Prostate gland (tissue), 2 donors: ENCODE measurements around the gene DYSF. TPM values are rescaled to one million over a fixed set of nuclear protein-coding genes. Genes with fewer than 3 reads are reported as not detected.

ENCODE experiments used
- DNase-seq: peaks from one replicate; pipeline ENCODE4 v3.0.0-alpha.2; 2019; ENCODE audit warnings: low spot score
- H3K27ac ChIP-seq, 2 donors: fragments of 200-600 bp; sonication (generic); 2 replicates each; pipeline ENCODE4 v1.5.1; 2017 to 2019
- H3K27me3 ChIP-seq: fragments of 200-600 bp; sonication (generic); replicated peaks from 2 replicates; pipeline ENCODE4 v1.5.1; 2019; ENCODE audit not compliant: insufficient read depth
- H3K36me3 ChIP-seq, 2 donors: fragments of 200-600 bp; sonication (generic); 1 replicate in 1 of 2; 2 replicates in 1 of 2; pipeline versions ENCODE4 v1.5.1 to v1.8.1; 2017 to 2019
- H3K4me1 ChIP-seq: fragments of 200-600 bp; sonication (generic); replicated peaks from 2 replicates; pipeline ENCODE4 v1.5.1; 2019
- H3K4me3 ChIP-seq, 2 donors: fragments of 200-600 bp; sonication (generic); 2 replicates each; pipeline ENCODE4 v1.5.1; 2017 to 2019
- H3K9me3 ChIP-seq: fragments of 200-600 bp; sonication (generic); 2 replicates; pipeline ENCODE4 v1.5.1; 2017
- POLR2A ChIP-seq: fragments of 450-650 bp; IDR thresholded peaks from one replicate; pipeline ENCODE4 v1.6.1; 2016; ENCODE audit warnings: antibody characterized with exemption, mild to moderate bottlenecking
- POLR2AphosphoS5 ChIP-seq: sonication (generic); formaldehyde crosslinking; IDR thresholded peaks from one replicate; pipeline ENCODE4 v1.6.1; 2017; ENCODE audit warnings: antibody characterized with exemption
- WGBS: methylation state at CpG from one replicate; pipeline ENCODE4 v1.1.5; 2018; 5-methylcytosine and 5-hydroxymethylcytosine counted together
- intact Hi-C: fragments of 100-400 bp; cut with DNase I; formaldehyde crosslinking; loops from one replicate; pipeline ENCODE4 v1.14.2; 2022
- total RNA-seq, 2 donors: library from RNA; depleted of rRNA; stranded (reverse); fragments of >200 nt; gene quantifications; one replicate each; pipeline ENCODE4 v1.1.0, GENCODE V29; 2016
- TF ChIP-seq, protein P1 (sequence below), 4 experiments: fragments of 200-600 bp in 2 of 4; fragments of 450-650 bp in 2 of 4; sonication (generic) in 2 of 4; IDR thresholded peaks; 1 replicate in 3 of 4; 2 replicates in 1 of 4; pipeline ENCODE4 v1.5.1; 2016 to 2019; ENCODE audit warnings: antibody characterized with exemption in 4 of 4, mild to moderate bottlenecking in 2 of 4, moderate library complexity in 2 of 4

The DYSF gene
- total RNA-seq, 2 donors from 2014 or later, result 5.9 to 9.4 TPM

DNA sequence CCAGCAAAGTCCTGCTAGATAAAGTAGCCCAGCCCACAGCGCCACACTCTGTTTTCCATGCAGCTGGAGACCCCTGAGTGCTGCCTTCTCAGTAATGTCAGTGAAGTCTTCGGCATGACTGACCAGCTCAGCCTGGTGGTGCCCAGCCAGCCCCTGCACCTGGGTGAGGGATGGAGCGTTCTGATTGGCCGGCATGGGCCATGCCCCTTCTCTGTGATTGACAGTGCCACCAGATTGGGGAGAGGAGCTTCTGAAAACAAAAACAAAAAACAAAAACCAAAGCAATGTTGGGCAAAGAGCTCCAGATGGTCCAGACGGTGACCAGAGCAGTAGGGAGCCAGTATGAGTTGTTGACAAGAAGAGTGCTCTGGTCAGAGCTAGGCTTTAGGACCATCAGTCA, 122.6 kb downstream of the DYSF start:
- H3K27me3 ChIP-seq, result no peaks in the 10 kb centered on the region
- TF ChIP-seq POLR2AphosphoS5 (no peak), POLR2A (no peak)
- TF ChIP-seq, protein P1, sequence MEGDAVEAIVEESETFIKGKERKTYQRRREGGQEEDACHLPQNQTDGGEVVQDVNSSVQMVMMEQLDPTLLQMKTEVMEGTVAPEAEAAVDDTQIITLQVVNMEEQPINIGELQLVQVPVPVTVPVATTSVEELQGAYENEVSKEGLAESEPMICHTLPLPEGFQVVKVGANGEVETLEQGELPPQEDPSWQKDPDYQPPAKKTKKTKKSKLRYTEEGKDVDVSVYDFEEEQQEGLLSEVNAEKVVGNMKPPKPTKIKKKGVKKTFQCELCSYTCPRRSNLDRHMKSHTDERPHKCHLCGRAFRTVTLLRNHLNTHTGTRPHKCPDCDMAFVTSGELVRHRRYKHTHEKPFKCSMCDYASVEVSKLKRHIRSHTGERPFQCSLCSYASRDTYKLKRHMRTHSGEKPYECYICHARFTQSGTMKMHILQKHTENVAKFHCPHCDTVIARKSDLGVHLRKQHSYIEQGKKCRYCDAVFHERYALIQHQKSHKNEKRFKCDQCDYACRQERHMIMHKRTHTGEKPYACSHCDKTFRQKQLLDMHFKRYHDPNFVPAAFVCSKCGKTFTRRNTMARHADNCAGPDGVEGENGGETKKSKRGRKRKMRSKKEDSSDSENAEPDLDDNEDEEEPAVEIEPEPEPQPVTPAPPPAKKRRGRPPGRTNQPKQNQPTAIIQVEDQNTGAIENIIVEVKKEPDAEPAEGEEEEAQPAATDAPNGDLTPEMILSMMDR (IDR thresholded peaks at IDR 0.05), result no peak
- no peak overlapping the region for H3K4me3 ChIP-seq
- no peak overlapping the region for H3K27ac ChIP-seq
- H3K36me3 ChIP-seq, result no peaks in the 10 kb centered on the region
- 98% methylated on average over 5 of the region's 5 CpGs for WGBS
- H3K9me3 ChIP-seq, result no peaks in the 10 kb centered on the region
- H3K4me1 ChIP-seq, result no peaks in the 10 kb centered on the region
- intact Hi-C loops, result no loop called here
- DNase-seq, result no peak

DNA sequence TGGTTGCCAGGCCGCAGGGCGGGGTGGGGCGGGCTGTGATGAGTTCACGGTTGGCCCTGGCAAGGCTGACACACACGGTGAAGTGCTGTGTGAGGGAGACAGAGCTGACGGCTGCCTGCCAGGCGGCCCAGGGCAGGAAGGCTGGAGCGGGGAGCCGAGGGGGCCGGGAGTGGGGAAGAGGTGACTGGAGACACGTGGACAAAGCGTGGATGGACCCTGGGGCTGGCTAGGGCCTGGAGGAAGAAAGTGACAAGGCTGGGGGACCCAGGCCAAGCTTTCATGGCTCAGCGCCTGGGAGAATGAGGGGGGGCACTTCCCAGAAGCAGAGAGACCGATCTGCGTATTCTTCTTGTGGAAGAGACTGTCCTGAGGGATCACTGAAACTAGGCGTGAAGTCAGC, 123.2 kb downstream of the DYSF start:
- no peaks in the 10 kb centered on the region for H3K36me3 ChIP-seq
- no peaks in the 10 kb centered on the region for H3K9me3 ChIP-seq
- H3K27ac ChIP-seq, result no peak overlapping the region
- TF ChIP-seq POLR2AphosphoS5 (no peak), POLR2A (no peak)
- TF ChIP-seq, protein P1 (IDR thresholded peaks at IDR 0.05), result no peak
- no peak overlapping the region for H3K4me3 ChIP-seq
- H3K4me1 ChIP-seq, result no peaks in the 10 kb centered on the region
- WGBS, result 68% methylated on average over 16 of the region's 16 CpGs
- DNase-seq, result no peak
- intact Hi-C loops, result no loop called here
- H3K27me3 ChIP-seq, result no peaks in the 10 kb centered on the region

DNA sequence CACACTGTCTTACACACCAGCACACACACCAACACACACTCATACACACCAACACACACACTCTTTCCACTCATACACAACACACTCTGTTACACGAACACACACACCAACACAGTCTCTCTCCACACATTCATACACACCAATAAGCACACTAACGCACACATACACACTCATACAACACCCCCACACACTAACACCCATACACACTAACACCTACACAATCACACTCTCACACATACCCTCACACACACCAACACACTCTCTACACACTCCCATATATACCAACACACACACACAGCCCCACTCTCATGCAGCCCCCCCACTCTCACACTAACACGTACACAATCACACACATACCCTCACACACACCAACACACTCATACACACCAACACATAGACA, 123.8 kb downstream of the DYSF start:
- H3K9me3 ChIP-seq, result no peaks in the 10 kb centered on the region
- H3K4me3 ChIP-seq, result no peak overlapping the region
- no peak for DNase-seq
- no peaks in the 10 kb centered on the region for H3K4me1 ChIP-seq
- H3K27ac ChIP-seq, result no peak overlapping the region
- no peaks in the 10 kb centered on the region for H3K27me3 ChIP-seq
- WGBS, result 93% methylated on average over 3 of the region's 3 CpGs
- no peak for TF ChIP-seq POLR2AphosphoS5
- intact Hi-C loops, result no loop called here
- H3K36me3 ChIP-seq, result no peaks in the 10 kb centered on the region

DNA sequence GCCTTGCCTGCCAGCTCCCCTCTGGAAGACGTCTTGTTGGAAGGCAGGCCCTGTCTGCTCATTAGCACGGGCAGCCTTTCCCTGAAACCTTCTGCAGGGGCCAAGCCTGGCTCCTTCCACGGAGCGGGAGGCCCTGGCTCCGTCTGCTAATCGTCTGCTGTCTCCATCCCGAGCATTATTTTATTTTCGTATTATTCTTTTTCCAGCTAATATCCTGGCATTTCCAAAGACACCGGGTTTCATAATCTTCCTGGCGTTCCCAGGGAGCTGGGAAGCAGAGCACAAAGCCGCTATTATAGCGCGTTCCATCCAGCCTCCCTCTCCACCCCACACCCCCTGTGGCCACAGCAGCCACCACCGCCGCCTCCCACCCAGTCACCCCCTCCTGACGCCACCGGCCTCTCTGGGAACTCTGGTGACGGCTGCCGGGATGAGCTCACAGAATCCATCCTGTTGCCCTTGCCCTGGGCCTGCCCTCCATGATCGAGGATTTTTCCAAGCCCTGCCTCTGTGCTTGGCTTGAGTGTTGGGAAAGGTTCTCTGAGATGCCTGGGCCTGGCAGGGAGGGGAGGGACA, 125.5 kb downstream of the DYSF start:
- Histone ChIP-seq H3K27ac (no peak overlapping the region), H3K27me3 (no peaks in the 10 kb centered on the region), H3K9me3 (no peaks in the 10 kb centered on the region), H3K36me3 (no peaks in the 10 kb centered on the region), H3K4me3 (no peak overlapping the region), H3K4me1 (no peaks in the 10 kb centered on the region)
- TF ChIP-seq POLR2A, result no peak
- TF ChIP-seq, protein P1 (IDR thresholded peaks at IDR 0.05), result no peak
- WGBS, result 75% methylated on average over 20 of the region's 20 CpGs
- intact Hi-C loops, result no loop called here
- DNase-seq, result no peak

DNA sequence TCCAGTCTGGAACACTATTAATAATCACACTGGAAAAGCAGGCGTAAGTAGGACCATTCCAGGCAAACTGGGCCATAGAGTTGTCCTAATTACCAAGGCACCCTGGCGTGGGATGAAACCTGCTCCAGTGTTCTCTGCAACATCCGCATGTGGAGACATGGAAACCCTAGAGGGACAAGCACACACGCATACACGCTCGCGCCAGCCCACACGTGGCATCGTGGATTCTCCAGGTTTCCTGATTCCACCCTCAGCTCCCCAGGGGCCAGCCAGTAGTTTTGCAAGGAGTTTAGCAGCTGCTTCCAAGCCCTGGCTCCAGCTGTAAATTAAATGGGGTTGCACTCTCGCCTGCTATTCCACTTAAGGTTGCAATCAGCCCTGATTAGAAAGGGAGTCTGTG, 127.7 kb downstream of the DYSF start:
- H3K27me3 ChIP-seq, result no peaks in the 10 kb centered on the region
- 77% methylated on average over 10 of the region's 10 CpGs for WGBS
- no peak for DNase-seq
- no peaks in the 10 kb centered on the region for H3K9me3 ChIP-seq
- H3K27ac ChIP-seq, result no peak overlapping the region
- intact Hi-C loops, result no loop called here
- no peaks in the 10 kb centered on the region for H3K4me1 ChIP-seq
- TF ChIP-seq POLR2AphosphoS5, result no peak
- TF ChIP-seq, protein P1 (IDR thresholded peaks at IDR 0.05), result no peak
- no peak for TF ChIP-seq POLR2A
- no peak overlapping the region for H3K4me3 ChIP-seq
- H3K36me3 ChIP-seq, result no peaks in the 10 kb centered on the region
